ENCODE measurements around the gene EXOC6.

The EXOC6 gene

GRCh38 chr10:93086289-93086688 lies 238.0 kb downstream of the EXOC6 start:
- TF ChIP-seq ZFX (IDR thresholded peaks at IDR 0.05; ENCODE audit: borderline replicate concordance): no peak
- TF ChIP-seq CTCF (IDR thresholded peaks at IDR 0.05): no peak
- no peak overlapping the region for H3K27ac ChIP-seq

DNA sequence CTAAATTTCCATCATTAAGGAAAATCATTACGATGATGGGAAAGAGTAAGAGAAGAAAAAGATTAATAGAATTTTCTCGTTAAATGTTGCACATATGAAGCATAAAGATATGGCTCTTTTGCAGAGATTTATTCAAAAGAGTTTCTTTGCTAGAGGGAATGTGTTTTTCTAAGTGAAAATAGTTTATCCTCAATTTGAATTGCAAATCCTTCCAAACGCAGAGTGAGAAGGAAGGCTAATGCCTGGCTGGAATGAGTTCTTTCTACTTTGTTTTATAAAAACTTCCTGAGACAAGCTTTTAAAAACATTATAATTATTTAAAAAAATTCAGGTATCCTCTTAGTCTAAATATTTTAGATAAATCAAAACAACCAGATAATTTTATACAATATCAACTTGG lies 239.5 kb downstream of the EXOC6 start:
- no peak overlapping the region for H3K27ac ChIP-seq
- TF ChIP-seq ZFX (IDR thresholded peaks at IDR 0.05; ENCODE audit: borderline replicate concordance): no peak
- no peak for TF ChIP-seq CTCF (IDR thresholded peaks at IDR 0.05)

GRCh38 chr10:93088466-93088865 lies 240.1 kb downstream of the EXOC6 start:
- no peak for TF ChIP-seq CTCF (IDR thresholded peaks at IDR 0.05)
- no peak for TF ChIP-seq ZFX (IDR thresholded peaks at IDR 0.05; ENCODE audit: borderline replicate concordance)
- no peak overlapping the region for H3K27ac ChIP-seq

GRCh38 chr10:93090619-93091018 lies 242.3 kb downstream of the EXOC6 start:
- no peak overlapping the region for H3K27ac ChIP-seq
- TF ChIP-seq ZFX (IDR thresholded peaks at IDR 0.05; ENCODE audit: borderline replicate concordance) (no peak), CTCF (IDR thresholded peaks at IDR 0.05) (no peak)

DNA sequence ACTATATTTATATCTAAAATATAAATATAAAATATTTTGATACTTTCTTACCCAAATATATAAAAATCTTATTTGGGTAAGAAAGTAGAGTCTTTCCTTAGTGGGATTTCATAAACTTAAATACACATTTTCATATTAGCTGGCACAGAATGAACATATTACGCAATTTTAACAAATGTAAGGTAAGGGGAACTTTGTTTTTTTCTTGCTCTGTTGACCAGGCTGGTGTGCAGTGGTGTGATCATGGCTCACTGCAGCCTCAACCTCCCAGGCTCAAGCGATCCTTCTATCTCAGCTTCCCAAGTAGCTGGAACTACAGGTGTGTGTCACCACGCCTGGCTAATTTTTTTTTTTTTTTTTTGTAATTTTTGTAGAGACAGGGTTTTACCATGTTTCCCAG lies 243.6 kb downstream of the EXOC6 start:
- H3K27ac ChIP-seq: no peak overlapping the region
- TF ChIP-seq ZFX (IDR thresholded peaks at IDR 0.05; ENCODE audit: borderline replicate concordance) (no peak), CTCF (IDR thresholded peaks at IDR 0.05) (no peak)

GRCh38 chr10:93095225-93095624 lies 246.9 kb downstream of the EXOC6 start:
- H3K27ac ChIP-seq: no peak overlapping the region
- TF ChIP-seq ZFX (IDR thresholded peaks at IDR 0.05; ENCODE audit: borderline replicate concordance): no peak
- no peak for TF ChIP-seq CTCF (IDR thresholded peaks at IDR 0.05)

DNA sequence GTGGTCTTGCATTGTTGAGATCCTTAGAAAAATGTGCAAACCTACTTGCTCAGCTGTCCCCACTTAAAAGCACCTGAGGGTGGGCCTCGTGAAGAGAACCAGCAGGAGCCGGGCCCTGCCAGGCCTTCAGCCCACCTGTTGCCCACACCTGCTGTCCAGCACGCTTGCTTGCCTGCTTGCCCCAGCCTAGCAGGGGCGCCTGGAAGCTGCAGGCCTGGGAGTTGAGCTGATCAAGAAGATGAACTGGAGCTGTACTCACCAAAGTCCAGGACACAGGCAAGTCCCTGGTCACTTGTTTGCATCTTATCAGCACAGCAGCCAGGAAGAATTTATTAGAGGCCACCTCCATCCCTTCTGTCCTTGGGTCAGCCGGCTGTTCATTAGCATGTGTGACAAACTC lies 248.6 kb downstream of the EXOC6 start:
- TF ChIP-seq ZFX (IDR thresholded peaks at IDR 0.05; ENCODE audit: borderline replicate concordance): no peak
- TF ChIP-seq CTCF (IDR thresholded peaks at IDR 0.05): no peak
- no peak overlapping the region for H3K27ac ChIP-seq

All from 22Rv1 (cell line).